Neuronal stem cell (in vitro differentiated cells): Measurements from ENCODE around the gene PHRF1.

Experiments used
- DNase-seq: peaks from one replicate; pipeline ENCODE4 v3.0.0-alpha.2; 2013; ENCODE audit warnings: low spot score
- H2AFZ ChIP-seq: one replicate; pipeline ENCODE4 v1.6.1; 2013; ENCODE audit warnings: mild to moderate bottlenecking, low read length, inconsistent platforms
- H2AK5ac ChIP-seq: 2 replicates; pipeline ENCODE4 v1.6.1; 2013; ENCODE audit warnings: low read depth, mild to moderate bottlenecking, inconsistent platforms, low read length, moderate library complexity, mixed read lengths
- H2BK120ac ChIP-seq: 2 replicates; pipeline ENCODE4 v1.6.1; 2013; ENCODE audit warnings: low read depth, mild to moderate bottlenecking, inconsistent platforms, low read length, moderate library complexity, mixed read lengths
- H2BK12ac ChIP-seq: one replicate; pipeline ENCODE4 v1.6.1; 2013; ENCODE audit warnings: low read length, inconsistent platforms
- H2BK15ac ChIP-seq: 2 replicates; pipeline ENCODE4 v1.6.1; 2013; ENCODE audit warnings: mild to moderate bottlenecking, low read length, inconsistent platforms, mixed read lengths
- H2BK5ac ChIP-seq: one replicate; pipeline ENCODE4 v1.6.1; 2013; ENCODE audit warnings: inconsistent platforms, mild to moderate bottlenecking, low read length, moderate library complexity
- H3K14ac ChIP-seq: one replicate; pipeline ENCODE4 v1.6.1; 2013; ENCODE audit warnings: low read length, inconsistent platforms
- H3K18ac ChIP-seq: 2 replicates; pipeline ENCODE4 v1.6.1; 2013; ENCODE audit warnings: low read length, inconsistent platforms
- H3K23ac ChIP-seq: 2 replicates; pipeline ENCODE4 v1.6.1; 2013; ENCODE audit warnings: low read depth, mild to moderate bottlenecking, mixed read lengths, low read length, inconsistent platforms; ENCODE audit not compliant: poor library complexity
- H3K27ac ChIP-seq: replicated peaks from 3 replicates; pipeline ENCODE4 v1.5.1; 2013; ENCODE audit warnings: low read length, inconsistent platforms
- H3K27me3 ChIP-seq, 3 experiments: 2 replicates each; pipeline ENCODE4 v1.6.1; 2013; ENCODE audit warnings: low read length in 3 of 3, mild to moderate bottlenecking in 2 of 3, inconsistent platforms in 1 of 3, low read depth in 1 of 3, mixed read lengths in 1 of 3, moderate library complexity in 1 of 3; ENCODE audit not compliant: control insufficient read depth in 3 of 3, insufficient read depth in 3 of 3
- H3K36me3 ChIP-seq, 2 donors: replicated peaks in 1 of 2; 2 replicates each; pipeline ENCODE4 v1.6.1; 2013; ENCODE audit warnings: low read length in 2 of 2; ENCODE audit not compliant: control insufficient read depth in 2 of 2, insufficient read depth in 2 of 2
- H3K4ac ChIP-seq: 2 replicates; pipeline ENCODE4 v1.6.1; 2013; ENCODE audit warnings: inconsistent platforms, mild to moderate bottlenecking, low read length, moderate library complexity
- H3K4me1 ChIP-seq, 2 donors: 1 replicate in 1 of 2; 2 replicates in 1 of 2; pipeline ENCODE4 v1.6.1; 2013; ENCODE audit warnings: low read length in 2 of 2, low read depth in 1 of 2; ENCODE audit not compliant: control insufficient read depth in 2 of 2, insufficient read depth in 1 of 2
- H3K4me2 ChIP-seq: one replicate; pipeline ENCODE4 v1.6.1; 2013; ENCODE audit warnings: mild to moderate bottlenecking, low read length, inconsistent platforms; ENCODE audit not compliant: insufficient read depth, poor library complexity, severe bottlenecking
- H3K4me3 ChIP-seq, 2 donors: 2 replicates each; pipeline ENCODE4 v1.5.1; 2013; ENCODE audit warnings: low read length in 2 of 2, mild to moderate bottlenecking in 2 of 2, inconsistent platforms in 1 of 2, moderate library complexity in 1 of 2
- H3K79me1 ChIP-seq: one replicate; pipeline ENCODE4 v1.6.1; 2013; ENCODE audit warnings: low read depth, mild to moderate bottlenecking, inconsistent platforms, low read length, moderate library complexity
- H3K9ac ChIP-seq: one replicate; pipeline ENCODE4 v1.6.1; 2013; ENCODE audit warnings: mild to moderate bottlenecking, low read depth, low read length, inconsistent platforms; ENCODE audit not compliant: poor library complexity
- H3K9me3 ChIP-seq, 2 donors: replicated peaks in 1 of 2; 2 replicates each; pipeline versions ENCODE3 to v1.6.1; 2013; ENCODE audit warnings: low read length in 2 of 2, mild to moderate bottlenecking in 2 of 2, inconsistent platforms in 1 of 2, low read depth in 1 of 2, mixed read lengths in 1 of 2, moderate library complexity in 1 of 2; ENCODE audit not compliant: control insufficient read depth in 2 of 2, insufficient read depth in 1 of 2
- H4K8ac ChIP-seq: one replicate; pipeline ENCODE4 v1.6.1; 2013; ENCODE audit warnings: low read depth, mild to moderate bottlenecking, inconsistent platforms, low read length, moderate library complexity
- H4K91ac ChIP-seq: one replicate; pipeline ENCODE4 v1.6.1; 2013; ENCODE audit warnings: low read length, low read depth, mild to moderate bottlenecking, inconsistent platforms; ENCODE audit not compliant: poor library complexity
- WGBS, 2 donors: extraction: QIAGEN DNeasy Blood & Tissue Kit; methylation state at CpG; one replicate each; pipeline ENCODE4 v1.1.7; 2013; ENCODE audit warnings: missing lambda C conversion rate in 2 of 2, mixed read lengths in 1 of 2; ENCODE audit not compliant: insufficient read length in 2 of 2, insufficient replicate concordance in 1 of 2; ENCODE audit errors: extremely low coverage in 2 of 2; 5-methylcytosine and 5-hydroxymethylcytosine counted together

PHRF1 gene

DNA sequence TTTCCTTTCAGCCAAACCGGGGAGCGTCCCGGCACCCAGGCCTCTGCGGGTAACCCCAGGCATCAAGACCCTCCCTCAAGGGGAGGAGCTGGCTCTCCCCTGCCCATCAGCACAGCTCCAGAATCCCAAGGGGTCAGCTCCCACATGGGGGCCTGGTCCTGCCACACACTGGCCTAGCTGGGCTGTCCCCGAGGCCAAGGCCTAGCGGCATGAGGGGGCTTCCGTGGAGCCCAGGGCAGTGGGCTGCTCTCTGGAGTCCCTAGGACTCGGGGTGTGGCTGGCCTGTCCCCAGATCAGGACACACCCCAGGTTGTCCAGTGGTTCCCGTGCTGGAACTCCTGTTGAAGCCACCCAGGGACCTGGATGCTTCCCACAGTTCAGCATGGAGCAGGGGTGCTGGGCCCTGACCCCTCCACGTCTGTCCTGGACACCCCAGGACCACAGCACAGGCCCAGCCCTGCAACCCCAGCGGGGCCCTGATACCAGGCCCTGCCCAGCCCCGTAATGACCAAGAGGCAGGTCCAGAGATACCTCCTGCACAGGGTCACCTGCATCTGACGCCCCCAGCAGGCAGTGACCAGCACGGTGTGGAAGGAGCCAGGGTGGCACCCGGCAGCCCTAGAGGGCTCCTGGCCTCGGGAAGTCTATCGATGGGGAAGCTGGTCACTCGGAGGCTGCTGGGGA lies 46.4 kb upstream of the PHRF1 start:
- H3K14ac ChIP-seq, result peak overlapping the region; percentile 38
- H3K36me3 ChIP-seq, result peaks cover 22 to 33% of the 10 kb centered on the region in 2 donors
- H4K91ac ChIP-seq, result no peak overlapping the region
- no peak overlapping the region for H3K4me3 ChIP-seq
- no peak overlapping the region for H3K4me2 ChIP-seq
- H3K9ac ChIP-seq, result no peak overlapping the region
- H2BK15ac ChIP-seq, result no peak overlapping the region
- no peak overlapping the region for H3K4ac ChIP-seq
- no peak overlapping the region for H3K23ac ChIP-seq
- no peak overlapping the region for H2AK5ac ChIP-seq
- peaks cover 0 to 2% of the 10 kb centered on the region in 2 donors for H3K9me3 ChIP-seq
- WGBS, 2 donors, result no CpG with 5 or more reads among the region's 18 CpGs
- peaks cover 9% of the 10 kb centered on the region for H3K79me1 ChIP-seq
- DNase-seq, result no peak
- no peak overlapping the region for H2BK120ac ChIP-seq
- no peak overlapping the region for H2BK12ac ChIP-seq
- no peak overlapping the region for H3K27ac ChIP-seq
- no peak overlapping the region for H2BK5ac ChIP-seq
- peaks cover 5 to 6% of the 10 kb centered on the region in 2 donors for H3K4me1 ChIP-seq
- H3K18ac ChIP-seq, result no peak overlapping the region
- H4K8ac ChIP-seq, result no peak overlapping the region
- no peak overlapping the region for H2AFZ ChIP-seq
- H3K27me3 ChIP-seq, result no peaks in the 10 kb centered on the region

- peak overlapping the region; percentile 43 for H3K23ac ChIP-seq
- peaks cover 22 to 33% of the 10 kb centered on the region in 2 donors for H3K36me3 ChIP-seq
- H3K79me1 ChIP-seq, result peaks cover 9% of the 10 kb centered on the region
- no peak overlapping the region for H2BK15ac ChIP-seq
- no peak overlapping the region for H2BK5ac ChIP-seq
- H3K27me3 ChIP-seq, result peaks cover 0 to 2% (median 0%) of the 10 kb centered on the region in 3 experiments
- no peak overlapping the region for H2AFZ ChIP-seq
- H2BK120ac ChIP-seq, result no peak overlapping the region
- no peak overlapping the region for H2AK5ac ChIP-seq
- no peak overlapping the region for H4K8ac ChIP-seq
- H3K9ac ChIP-seq, result no peak overlapping the region
- no peak overlapping the region for H3K4ac ChIP-seq
- no peak overlapping the region for H3K14ac ChIP-seq
- no peak for DNase-seq
- peaks cover 7 to 8% of the 10 kb centered on the region in 2 donors for H3K4me1 ChIP-seq
- H3K18ac ChIP-seq, result no peak overlapping the region
- no peak overlapping the region for H3K4me2 ChIP-seq
- WGBS, 2 donors, result no CpG with 5 or more reads among the region's 28 CpGs
- no peak overlapping the region for H4K91ac ChIP-seq
- peaks cover 0 to 2% of the 10 kb centered on the region in 2 donors for H3K9me3 ChIP-seq
- no peak overlapping the region for H3K4me3 ChIP-seq
- no peak overlapping the region for H2BK12ac ChIP-seq
- H3K27ac ChIP-seq, result no peak overlapping the region
These were observed 45.1 kb upstream of the PHRF1 start for GRCh38 chr11:530960-531831.

DNA sequence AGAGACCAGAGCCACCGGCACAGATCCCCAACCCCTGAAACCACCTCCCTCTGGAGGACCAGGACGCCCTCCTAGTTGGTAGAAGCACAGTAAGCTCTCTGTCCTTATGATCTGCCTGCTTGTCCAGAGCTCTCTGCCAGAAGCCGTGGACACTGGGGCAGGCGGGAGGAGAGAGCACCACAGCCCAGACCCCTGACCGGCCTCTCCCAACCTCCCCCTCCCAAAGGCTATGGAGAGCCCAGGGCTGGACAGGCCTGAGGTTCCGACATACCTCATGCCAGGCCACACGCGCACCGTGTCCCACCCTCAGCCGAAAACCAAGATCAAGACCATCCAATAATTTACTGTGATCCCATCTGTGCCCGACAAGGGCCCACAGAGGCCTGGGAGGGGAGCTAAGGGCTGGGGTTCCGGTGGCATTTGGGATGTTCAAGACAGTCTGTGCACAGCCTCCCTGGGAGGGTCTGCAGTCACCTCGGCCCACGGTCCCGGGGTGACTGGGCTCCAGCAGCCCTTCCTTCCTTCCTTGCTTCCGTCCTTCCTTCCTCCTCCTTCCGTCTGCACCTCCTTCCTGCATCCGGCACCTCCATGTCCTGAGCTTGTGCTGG lies 44.2 kb upstream of the PHRF1 start:
- no peak overlapping the region for H2AK5ac ChIP-seq
- H2AFZ ChIP-seq, result no peak overlapping the region
- H3K4me2 ChIP-seq, result no peak overlapping the region
- peaks cover 0 to 10% (median 3%) of the 10 kb centered on the region in 3 experiments for H3K27me3 ChIP-seq
- H4K8ac ChIP-seq, result no peak overlapping the region
- DNase-seq, result no peak
- no peak overlapping the region for H3K18ac ChIP-seq
- no peak overlapping the region for H4K91ac ChIP-seq
- H3K27ac ChIP-seq, result no peak overlapping the region
- no CpG with 5 or more reads among the region's 18 CpGs for WGBS, 2 donors
- no peak overlapping the region for H3K9ac ChIP-seq
- H3K4me1 ChIP-seq, result peaks cover 9% of the 10 kb centered on the region in 2 donors
- H3K36me3 ChIP-seq, result peaks cover 22 to 33% of the 10 kb centered on the region in 2 donors
- H2BK15ac ChIP-seq, result no peak overlapping the region
- H3K4ac ChIP-seq, result no peak overlapping the region
- H2BK120ac ChIP-seq, result no peak overlapping the region
- H3K4me3 ChIP-seq, result no peak overlapping the region
- no peak overlapping the region for H2BK12ac ChIP-seq
- no peak overlapping the region for H3K14ac ChIP-seq
- peaks cover 9% of the 10 kb centered on the region for H3K79me1 ChIP-seq
- peak overlapping the region; percentile 55 for H3K23ac ChIP-seq
- peaks cover 0 to 2% of the 10 kb centered on the region in 2 donors for H3K9me3 ChIP-seq
- H2BK5ac ChIP-seq, result no peak overlapping the region
